ENCODE data around the gene SETD7.

Gene SETD7

GRCh38 chr4:139581096-139581495 lies 25.1 kb upstream of the SETD7 start:
- no peak for TF ChIP-seq SIN3A (IDR thresholded peaks at IDR 0.05; ENCODE audit: borderline replicate concordance, insufficient read depth, low read length)
- TF ChIP-seq FOXP2 (optimal IDR thresholded peaks at IDR 0.05; ENCODE audit: borderline replicate concordance, extremely low read depth, extremely low read length, insufficient read depth): no peak
- TF ChIP-seq TAF1 (IDR thresholded peaks at IDR 0.05; ENCODE audit: borderline replicate concordance, insufficient read depth, low read length): no peak
- TF ChIP-seq POLR2AphosphoS5 (IDR thresholded peaks at IDR 0.05; ENCODE audit: low read depth, low read length): no peak
- TF ChIP-seq REST (IDR thresholded peaks at IDR 0.05; ENCODE audit: insufficient read depth in 1 of 2, low read depth in 2 of 2, low read length in 2 of 2): no peak

GRCh38 chr4:139576219-139576618 lies 20.2 kb upstream of the SETD7 start:
- TF ChIP-seq FOXP2 (optimal IDR thresholded peaks at IDR 0.05; ENCODE audit: borderline replicate concordance, extremely low read depth, extremely low read length, insufficient read depth) (no peak), TAF1 (IDR thresholded peaks at IDR 0.05; ENCODE audit: borderline replicate concordance, insufficient read depth, low read length) (no peak), SIN3A (IDR thresholded peaks at IDR 0.05; ENCODE audit: borderline replicate concordance, insufficient read depth, low read length) (no peak)

- TF ChIP-seq FOXP2 (optimal IDR thresholded peaks at IDR 0.05; ENCODE audit: borderline replicate concordance, extremely low read depth, extremely low read length, insufficient read depth) (no peak), TAF1 (IDR thresholded peaks at IDR 0.05; ENCODE audit: borderline replicate concordance, insufficient read depth, low read length) (no peak), REST (IDR thresholded peaks at IDR 0.05; ENCODE audit: insufficient read depth in 1 of 2, low read depth in 2 of 2, low read length in 2 of 2) (no peak), SIN3A (IDR thresholded peaks at IDR 0.05; ENCODE audit: borderline replicate concordance, insufficient read depth, low read length) (no peak), POLR2AphosphoS5 (IDR thresholded peaks at IDR 0.05; ENCODE audit: low read depth, low read length) (no peak)
These were observed 19.1 kb upstream of the SETD7 start for GRCh38 chr4:139575072-139575471.

- TF ChIP-seq TAF1 (IDR thresholded peaks at IDR 0.05; ENCODE audit: borderline replicate concordance, insufficient read depth, low read length): no peak
- TF ChIP-seq SIN3A (IDR thresholded peaks at IDR 0.05; ENCODE audit: borderline replicate concordance, insufficient read depth, low read length): no peak
- TF ChIP-seq POLR2AphosphoS5 (IDR thresholded peaks at IDR 0.05; ENCODE audit: low read depth, low read length): no peak
- TF ChIP-seq REST (IDR thresholded peaks at IDR 0.05; ENCODE audit: insufficient read depth in 1 of 2, low read depth in 2 of 2, low read length in 2 of 2): no peak
- no peak for TF ChIP-seq FOXP2 (optimal IDR thresholded peaks at IDR 0.05; ENCODE audit: borderline replicate concordance, extremely low read depth, extremely low read length, insufficient read depth)
These were observed 18.6 kb upstream of the SETD7 start for GRCh38 chr4:139574641-139575040.

GRCh38 chr4:139568206-139568955 lies 12.4 kb upstream of the SETD7 start:
- TF ChIP-seq REST (IDR thresholded peaks at IDR 0.05; ENCODE audit: insufficient read depth in 1 of 2, low read depth in 2 of 2, low read length in 2 of 2) (no peak), TAF1 (IDR thresholded peaks at IDR 0.05; ENCODE audit: borderline replicate concordance, insufficient read depth, low read length) (no peak), SIN3A (IDR thresholded peaks at IDR 0.05; ENCODE audit: borderline replicate concordance, insufficient read depth, low read length) (no peak), POLR2AphosphoS5 (IDR thresholded peaks at IDR 0.05; ENCODE audit: low read depth, low read length) (no peak), FOXP2 (optimal IDR thresholded peaks at IDR 0.05; ENCODE audit: borderline replicate concordance, extremely low read depth, extremely low read length, insufficient read depth) (no peak)
